OCI-LY7 (cell line): ENCODE data around the gene PLEKHA6. TPM values are rescaled to one million over a fixed set of nuclear protein-coding genes. Genes with fewer than 3 reads are reported as not detected.

ENCODE experiments used
- BruUV-seq: library from RNA; stranded (reverse); fragments of 400-500 nt; replicated peaks from 2 replicates; lab custom pipeline; 2021; lab: Mats Ljungman, UMichigan
- CTCF ChIA-PET: fragments of 300-600 bp; sonication (Branson Sonifier 250); formaldehyde crosslinking; loops from one replicate; lab custom pipeline; 2022; ENCODE audit warnings: antibody characterized with exemption; ENCODE audit not compliant: unreplicated experiment; lab: Charles Lee
- POLR2A ChIA-PET: fragments of 300-600 bp; sonication (Branson Sonifier 250); formaldehyde crosslinking; loops from one replicate; lab custom pipeline; 2022; ENCODE audit warnings: antibody characterized with exemption; lab: Charles Lee
- DNase-seq: peaks from one replicate; pipeline ENCODE4 v3.0.0-alpha.2; 2015; ENCODE audit warnings: low spot score
- H2AFZ ChIP-seq: fragments of 200-600 bp; sonication (generic), shearing (Covaris generic); 2 replicates; pipeline ENCODE4 v1.6.1; 2014; ENCODE audit warnings: mild to moderate bottlenecking, antibody characterized with exemption, low read length, moderate library complexity
- H3K27ac ChIP-seq: fragments of 200-600 bp; sonication (generic); 2 replicates; pipeline ENCODE4 v1.5.1; 2014; ENCODE audit warnings: mixed run types, low read depth, mild to moderate bottlenecking, moderate library complexity, low read length, inconsistent platforms; ENCODE audit not compliant: poor library complexity, severe bottlenecking
- H3K36me3 ChIP-seq: fragments of 200-600 bp; sonication (generic); 2 replicates; pipeline ENCODE4 v1.6.1; 2014; ENCODE audit warnings: mild to moderate bottlenecking, antibody characterized with exemption, low read length, moderate library complexity, mixed read lengths; ENCODE audit not compliant: insufficient read depth
- H3K4me1 ChIP-seq: fragments of 200-600 bp; sonication (generic); 2 replicates; pipeline ENCODE4 v1.5.1; 2014; ENCODE audit warnings: mild to moderate bottlenecking, low read length; ENCODE audit not compliant: insufficient read depth, poor library complexity, severe bottlenecking
- H3K4me2 ChIP-seq: fragments of 200-600 bp; sonication (generic); 2 replicates; pipeline ENCODE4 v1.6.1; 2014; ENCODE audit warnings: mild to moderate bottlenecking, low read length
- H3K4me3 ChIP-seq: fragments of 200-600 bp; sonication (generic); 2 replicates; pipeline ENCODE4 v1.5.1; 2014; ENCODE audit warnings: mild to moderate bottlenecking, low read depth, low read length; ENCODE audit not compliant: poor library complexity, severe bottlenecking
- H3K79me2 ChIP-seq: fragments of 200-600 bp; sonication (generic); 2 replicates; pipeline ENCODE4 v1.6.1; 2016; ENCODE audit warnings: low read depth, mild to moderate bottlenecking, low read length, moderate library complexity, mixed read lengths; ENCODE audit not compliant: insufficient read depth
- H3K9me2 ChIP-seq: fragments of 200-600 bp; sonication (generic); 2 replicates; pipeline ENCODE4 v1.6.1; 2016; ENCODE audit warnings: mild to moderate bottlenecking, low read length, mixed read lengths; ENCODE audit not compliant: insufficient read depth
- H3K9me3 ChIP-seq: fragments of 200-600 bp; sonication (generic); 2 replicates; pipeline ENCODE4 v1.6.1; 2014; ENCODE audit warnings: mild to moderate bottlenecking, mixed run types, low read length, mixed read lengths
- H4K20me1 ChIP-seq: fragments of 200-600 bp; sonication (generic); 2 replicates; pipeline ENCODE4 v1.6.1; 2014; ENCODE audit warnings: mild to moderate bottlenecking, antibody characterized with exemption, low read length, moderate library complexity, mixed read lengths; ENCODE audit not compliant: insufficient read depth
- EZH2phosphoT487 ChIP-seq: fragments of 200-600 bp; sonication (generic); IDR thresholded peaks from 2 replicates; pipeline ENCODE4 v1.6.1; 2018; ENCODE audit warnings: low read depth, borderline replicate concordance, mild to moderate bottlenecking, mixed run types, antibody characterized with exemption, low read length, moderate library complexity, mixed read lengths
- intact Hi-C: fragments of 100-400 bp; cut with micrococcal nuclease; formaldehyde crosslinking; loops from one replicate; pipeline ENCODE4 v1.10.0; 2022; ENCODE audit not compliant: unreplicated experiment
- total RNA-seq, 2 experiments: library from RNA; depleted of rRNA in 1 of 2; stranded (reverse); fragments of >200 nt in 1 of 2; shearing (Covaris generic) in 1 of 2; gene quantifications; 2 replicates each; pipeline ENCODE4 v1.2.3, GENCODE V29; 2014 to 2022
- TF ChIP-seq, protein P1 (sequence below): fragments of 200-600 bp; sonication (generic); conservative IDR thresholded peaks from 2 replicates; pipeline ENCODE4 v1.5.1; 2014; ENCODE audit warnings: mild to moderate bottlenecking, antibody characterized with exemption, low read length, moderate library complexity, mixed read lengths

Gene PLEKHA6
- total RNA-seq, 2 experiments from 2014 or later = not detected

DNA sequence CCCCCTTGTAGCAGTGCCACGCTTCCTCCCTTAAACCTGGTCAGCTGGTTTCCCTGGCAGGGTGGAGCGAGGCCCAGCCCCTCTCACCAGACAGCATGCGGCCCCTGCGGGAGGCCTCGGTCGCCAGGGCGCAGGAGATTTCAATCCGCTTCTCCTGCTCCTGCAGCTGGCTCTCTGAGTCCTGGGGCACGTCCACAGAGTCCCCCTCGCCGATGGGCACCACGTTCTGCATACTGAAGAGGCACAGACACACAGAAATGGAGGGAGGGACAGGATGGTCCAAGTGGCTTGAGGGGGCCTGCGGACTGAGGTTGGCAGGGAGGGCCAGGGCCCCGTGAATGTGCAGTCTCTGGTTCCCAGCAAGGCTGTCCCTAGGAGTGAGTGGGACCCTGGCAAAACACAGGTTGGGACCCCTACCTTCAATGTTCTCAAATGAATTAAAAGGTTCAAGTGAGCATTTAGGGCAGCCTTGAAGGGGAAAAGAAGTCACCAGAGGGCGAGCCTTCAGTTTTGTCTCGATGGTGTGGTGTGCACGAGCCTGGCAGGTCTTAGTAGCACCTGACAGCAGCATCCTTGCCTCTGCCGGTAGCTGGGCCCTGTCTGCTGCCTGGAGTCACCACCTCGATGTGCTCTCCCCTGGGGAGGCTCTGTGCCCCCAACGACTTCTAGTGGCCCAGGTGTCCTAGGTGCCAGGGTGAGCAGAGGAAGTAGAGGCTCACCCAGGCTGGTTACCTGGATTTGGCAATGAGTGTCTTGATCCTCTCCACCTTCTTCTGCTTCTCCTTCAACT lies 131.5 kb downstream of the PLEKHA6 start:
- Histone ChIP-seq H3K4me3 (no peak overlapping the region), H3K27ac (no peak overlapping the region), H3K36me3 (no peaks in the 10 kb centered on the region), H2AFZ (no peak overlapping the region), H3K79me2 (no peaks in the 10 kb centered on the region), H3K9me2 (no peaks in the 10 kb centered on the region), H4K20me1 (no peaks in the 10 kb centered on the region), H3K4me2 (no peak overlapping the region), H3K4me1 (no peaks in the 10 kb centered on the region), H3K9me3 (no peaks in the 10 kb centered on the region)
- CTCF ChIA-PET = no interaction called here
- no TSS peak for BruUV-seq
- DNase-seq = no peak
- no peak for TF ChIP-seq EZH2phosphoT487
- TF ChIP-seq, protein P1, sequence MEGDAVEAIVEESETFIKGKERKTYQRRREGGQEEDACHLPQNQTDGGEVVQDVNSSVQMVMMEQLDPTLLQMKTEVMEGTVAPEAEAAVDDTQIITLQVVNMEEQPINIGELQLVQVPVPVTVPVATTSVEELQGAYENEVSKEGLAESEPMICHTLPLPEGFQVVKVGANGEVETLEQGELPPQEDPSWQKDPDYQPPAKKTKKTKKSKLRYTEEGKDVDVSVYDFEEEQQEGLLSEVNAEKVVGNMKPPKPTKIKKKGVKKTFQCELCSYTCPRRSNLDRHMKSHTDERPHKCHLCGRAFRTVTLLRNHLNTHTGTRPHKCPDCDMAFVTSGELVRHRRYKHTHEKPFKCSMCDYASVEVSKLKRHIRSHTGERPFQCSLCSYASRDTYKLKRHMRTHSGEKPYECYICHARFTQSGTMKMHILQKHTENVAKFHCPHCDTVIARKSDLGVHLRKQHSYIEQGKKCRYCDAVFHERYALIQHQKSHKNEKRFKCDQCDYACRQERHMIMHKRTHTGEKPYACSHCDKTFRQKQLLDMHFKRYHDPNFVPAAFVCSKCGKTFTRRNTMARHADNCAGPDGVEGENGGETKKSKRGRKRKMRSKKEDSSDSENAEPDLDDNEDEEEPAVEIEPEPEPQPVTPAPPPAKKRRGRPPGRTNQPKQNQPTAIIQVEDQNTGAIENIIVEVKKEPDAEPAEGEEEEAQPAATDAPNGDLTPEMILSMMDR = no peak
- POLR2A ChIA-PET = interaction anchor here (1.3 kb wide), 1 partner anchor 18 kb away, joined by 3 read pairs; no protein-coding TSS in a partner anchor
- intact Hi-C loops = no loop called here

DNA sequence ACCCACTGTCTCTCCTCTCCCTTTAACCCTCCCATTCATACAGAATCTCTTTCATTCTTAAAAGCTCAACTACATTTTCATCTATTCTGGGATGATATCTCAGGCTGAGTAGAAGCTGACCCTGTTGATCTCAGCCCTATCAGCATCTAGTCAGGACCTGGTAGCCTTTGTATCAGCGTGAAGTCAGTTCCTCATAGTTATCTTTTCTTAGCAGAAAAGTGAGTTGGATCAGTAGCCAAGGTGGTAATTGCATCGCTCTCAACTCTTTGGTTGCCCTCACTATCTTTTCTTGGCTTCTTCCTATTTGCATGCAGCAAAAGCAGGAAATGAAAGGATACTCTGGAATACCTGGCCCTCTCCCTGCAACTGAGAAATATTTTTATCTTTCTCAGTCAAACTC lies 132.4 kb downstream of the PLEKHA6 start:
- ChIA-PET CTCF (no interaction called here), POLR2A (no interaction called here)
- no peak overlapping the region for H3K4me3 ChIP-seq
- intact Hi-C loops = no loop called here
- no peaks in the 10 kb centered on the region for H4K20me1 ChIP-seq
- no TSS peak for BruUV-seq
- H3K36me3 ChIP-seq = no peaks in the 10 kb centered on the region
- no peak overlapping the region for H3K27ac ChIP-seq
- TF ChIP-seq, protein P1 = no peak
- TF ChIP-seq EZH2phosphoT487 = no peak
- no peak overlapping the region for H2AFZ ChIP-seq
- H3K9me2 ChIP-seq = no peaks in the 10 kb centered on the region
- no peaks in the 10 kb centered on the region for H3K9me3 ChIP-seq
- no peaks in the 10 kb centered on the region for H3K79me2 ChIP-seq
- no peaks in the 10 kb centered on the region for H3K4me1 ChIP-seq
- no peak overlapping the region for H3K4me2 ChIP-seq
- no peak for DNase-seq
